Left hindlimb (tissue), 1 donor: ENCODE data around the gene SYNGR2.
"Not testable (repeated sequence)": the region's sequence is repeated elsewhere in the genome, so short reads cannot be mapped to it uniquely, and the experiment has no call there.

Experiments
- DNase-seq: peaks from one replicate; pipeline ENCODE4 v3.0.0-alpha.2; 2018

Gene SYNGR2

DNA sequence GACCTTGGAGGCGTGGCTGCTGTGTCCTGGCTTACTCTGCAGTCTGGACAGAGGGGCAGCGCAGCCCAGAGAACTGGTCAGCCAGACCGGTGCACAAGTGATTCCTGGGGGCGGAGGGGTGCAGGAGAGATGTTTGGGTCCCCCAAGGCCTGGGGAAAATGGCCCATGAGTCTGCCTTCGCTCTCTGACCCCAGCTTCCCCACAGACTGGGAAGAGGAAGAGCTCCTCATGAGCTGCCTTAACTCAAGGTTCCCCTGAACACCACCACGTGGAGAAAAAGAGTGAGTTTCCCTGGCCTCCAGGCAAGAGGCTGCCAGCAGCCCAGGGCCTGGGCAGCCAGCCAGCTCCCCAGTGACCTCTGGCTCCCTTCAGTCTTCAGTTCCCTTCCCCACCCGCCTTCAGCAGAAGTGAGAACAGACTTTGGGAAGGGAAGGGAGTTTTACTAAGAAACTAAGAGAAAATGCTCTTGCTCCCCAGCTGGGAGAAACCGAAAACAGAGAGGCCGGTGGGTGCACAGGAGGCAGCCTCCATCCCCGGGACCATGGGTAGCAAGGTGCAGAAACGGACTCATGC, 24.1 kb upstream of the SYNGR2 start:
- peak; percentile 77 for DNase-seq

DNA sequence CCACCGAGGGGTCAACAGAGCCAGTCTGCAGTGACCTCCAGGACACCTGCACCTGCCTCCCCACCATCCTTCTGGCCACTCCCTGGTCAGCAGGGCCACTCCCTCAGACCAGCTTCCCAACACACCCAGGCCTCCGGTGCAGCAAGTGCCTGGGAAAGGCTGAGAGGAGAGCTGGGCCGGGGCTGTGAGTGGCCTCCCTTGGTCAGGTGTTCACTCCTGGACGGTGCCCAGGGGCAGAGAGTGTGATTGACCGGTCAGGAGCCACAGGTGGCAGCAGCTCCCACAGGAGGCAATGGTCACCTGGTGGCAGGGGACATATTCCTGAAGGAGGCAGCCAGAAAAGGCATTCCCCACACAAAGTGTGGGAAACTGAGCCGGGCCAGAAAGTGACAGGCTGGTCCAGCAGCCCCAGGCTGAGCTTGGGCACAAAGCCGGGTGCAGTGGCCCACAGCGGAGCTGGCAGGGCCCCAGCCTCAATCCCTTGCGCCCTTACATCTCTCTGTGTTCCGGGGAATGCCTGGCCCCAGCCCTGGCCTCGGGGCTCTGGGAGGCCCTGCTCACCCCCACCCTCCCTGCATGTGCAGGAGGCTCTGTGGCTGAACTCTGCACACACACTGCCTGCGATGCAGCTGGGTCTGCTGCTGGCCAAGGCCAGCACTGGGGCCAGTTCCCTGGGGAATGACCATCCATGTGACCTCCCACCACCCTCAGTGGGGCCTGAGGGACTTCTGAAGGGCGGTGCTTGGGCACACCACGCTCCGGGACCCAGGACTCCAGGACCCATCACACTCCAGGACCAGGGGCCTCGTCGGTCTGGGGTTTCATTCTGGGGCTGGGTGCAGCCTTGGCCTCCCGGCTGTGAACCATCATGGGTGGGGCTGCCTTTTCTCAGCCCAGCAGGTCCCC, 23.4 kb upstream of the SYNGR2 start:
- no peak for DNase-seq

DNA sequence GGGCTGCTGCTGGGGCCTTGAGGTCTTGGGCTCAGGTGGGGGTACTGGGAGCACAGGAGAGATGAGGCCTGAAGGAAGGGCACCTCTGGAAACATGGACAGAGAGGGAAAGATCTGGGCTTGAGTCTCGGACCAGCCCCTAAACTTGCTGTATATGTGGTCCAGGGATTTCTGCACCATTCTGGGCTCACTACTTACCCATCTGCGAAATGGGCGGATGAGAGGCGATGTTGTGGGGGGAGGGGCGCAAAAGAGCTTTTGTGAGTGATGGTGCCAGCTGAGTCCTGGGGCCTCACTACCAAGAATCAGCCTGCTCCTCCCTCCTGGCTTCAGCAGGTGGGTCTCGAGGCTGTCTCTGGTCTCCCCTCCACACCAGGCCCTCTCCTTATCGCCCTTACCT, 21.9 kb upstream of the SYNGR2 start:
- DNase-seq: no peak

DNA sequence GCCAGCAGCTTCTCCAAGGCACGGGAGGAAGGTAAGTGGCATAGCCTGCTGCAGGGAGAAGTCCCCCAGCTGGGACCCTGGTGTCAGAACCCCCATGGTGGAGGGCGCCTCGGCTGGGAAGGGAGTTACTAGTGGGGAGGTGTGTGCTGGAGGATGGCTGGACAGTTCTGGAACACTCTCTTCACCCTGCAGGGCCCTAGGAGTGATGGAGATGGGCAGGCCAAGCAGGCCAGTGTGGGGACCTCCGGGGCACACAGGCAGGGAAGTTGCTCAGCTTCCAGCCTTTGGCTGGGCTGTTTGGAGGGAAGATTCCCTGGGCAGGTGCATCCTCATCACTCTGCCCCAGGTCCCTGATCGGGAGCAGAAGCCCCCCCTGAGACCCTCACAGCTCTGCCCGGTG, 21.5 kb upstream of the SYNGR2 start:
- no peak for DNase-seq

DNA sequence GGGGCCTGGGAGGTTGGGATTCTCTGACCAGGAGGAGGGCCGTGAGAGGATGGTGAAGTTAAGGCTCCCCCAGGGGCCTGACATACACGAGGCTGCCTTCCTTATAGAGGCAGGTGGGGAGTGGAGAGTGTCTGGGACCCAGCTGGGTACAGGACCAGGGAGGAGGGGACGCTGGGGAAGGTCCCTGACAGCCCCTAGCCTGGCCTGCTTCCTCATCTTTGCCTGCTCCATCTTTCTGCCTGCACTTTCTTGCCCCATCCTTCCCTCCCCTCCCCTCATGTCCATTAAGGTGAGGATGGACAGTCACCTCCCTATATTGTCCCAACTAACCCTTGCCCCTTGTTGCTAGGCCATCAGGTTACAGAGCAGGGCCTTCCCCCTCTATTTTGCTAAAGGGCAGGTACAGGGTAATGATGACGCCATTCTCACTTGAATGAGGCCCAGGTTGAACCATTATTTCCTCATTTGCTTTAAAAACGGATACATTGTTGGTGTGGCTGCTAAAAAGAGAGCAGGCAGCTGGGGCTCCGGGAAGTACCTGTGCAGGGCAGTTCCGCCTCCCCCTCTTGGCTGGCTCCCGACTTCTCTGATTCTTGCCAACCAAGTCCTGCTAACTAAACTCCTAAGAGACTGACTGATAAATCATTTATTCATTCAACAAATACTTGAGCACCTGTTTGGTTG, 20.9 kb upstream of the SYNGR2 start:
- DNase-seq: no peak

DNA sequence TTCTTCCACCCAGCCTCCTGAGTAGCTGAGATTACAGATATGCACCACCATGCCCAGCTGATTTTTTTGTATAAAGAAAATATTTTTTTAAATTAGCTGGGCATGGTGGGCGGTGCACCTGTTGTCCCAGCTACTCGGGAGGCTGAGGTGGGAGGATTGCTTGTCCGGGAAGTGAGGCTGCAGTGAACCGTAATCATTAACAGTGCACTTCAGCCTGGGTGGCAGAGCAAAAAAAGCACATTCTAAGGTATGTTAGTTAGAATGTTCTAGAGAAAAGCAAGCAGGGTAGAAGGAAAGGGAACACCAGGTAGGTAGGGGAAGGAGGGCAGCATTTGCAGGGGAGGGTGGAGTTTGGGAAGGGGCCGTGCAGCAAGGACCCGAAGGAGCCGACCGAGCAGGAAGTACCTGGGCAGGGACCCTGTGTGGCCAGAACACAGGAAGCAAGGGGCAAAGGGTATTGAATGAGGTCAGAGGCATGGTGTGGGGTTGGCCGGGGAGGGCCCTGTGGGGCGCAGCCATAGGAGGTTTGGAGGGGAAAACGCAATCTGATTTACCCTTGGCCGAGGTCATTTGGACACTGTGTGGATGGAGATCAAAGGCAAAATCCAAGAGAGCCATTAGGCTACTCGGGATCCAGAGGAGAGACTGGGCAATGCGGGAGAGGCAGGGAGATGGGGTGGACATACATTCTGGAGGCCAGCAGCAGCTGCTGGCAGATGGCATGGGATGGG, 19.9 kb upstream of the SYNGR2 start:
- DNase-seq: no peak

DNA sequence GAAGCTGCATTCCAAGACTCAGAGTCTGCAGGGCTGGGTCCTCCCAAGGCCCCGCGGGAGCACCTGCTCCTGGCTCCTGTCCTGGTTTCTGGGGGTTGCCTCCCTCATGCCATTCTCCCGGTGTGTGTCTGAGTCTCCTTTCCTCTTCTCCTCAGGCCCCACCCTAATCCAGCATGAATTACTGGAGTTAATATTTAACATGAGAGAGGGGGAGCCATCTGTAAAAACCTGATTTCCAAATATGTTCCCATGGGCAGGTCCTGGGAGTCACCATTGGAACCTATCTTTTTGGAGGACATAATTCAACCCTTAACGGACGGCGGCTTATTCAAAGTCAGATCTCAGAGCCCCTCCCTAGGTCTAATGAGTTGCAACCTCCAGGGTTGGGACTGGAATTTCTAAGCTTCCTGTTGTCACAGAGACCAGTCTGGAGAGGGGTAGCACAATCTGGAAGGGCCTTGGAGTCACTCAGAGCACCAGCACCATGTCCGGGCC, 16.8 kb upstream of the SYNGR2 start:
- no peak for DNase-seq

DNA sequence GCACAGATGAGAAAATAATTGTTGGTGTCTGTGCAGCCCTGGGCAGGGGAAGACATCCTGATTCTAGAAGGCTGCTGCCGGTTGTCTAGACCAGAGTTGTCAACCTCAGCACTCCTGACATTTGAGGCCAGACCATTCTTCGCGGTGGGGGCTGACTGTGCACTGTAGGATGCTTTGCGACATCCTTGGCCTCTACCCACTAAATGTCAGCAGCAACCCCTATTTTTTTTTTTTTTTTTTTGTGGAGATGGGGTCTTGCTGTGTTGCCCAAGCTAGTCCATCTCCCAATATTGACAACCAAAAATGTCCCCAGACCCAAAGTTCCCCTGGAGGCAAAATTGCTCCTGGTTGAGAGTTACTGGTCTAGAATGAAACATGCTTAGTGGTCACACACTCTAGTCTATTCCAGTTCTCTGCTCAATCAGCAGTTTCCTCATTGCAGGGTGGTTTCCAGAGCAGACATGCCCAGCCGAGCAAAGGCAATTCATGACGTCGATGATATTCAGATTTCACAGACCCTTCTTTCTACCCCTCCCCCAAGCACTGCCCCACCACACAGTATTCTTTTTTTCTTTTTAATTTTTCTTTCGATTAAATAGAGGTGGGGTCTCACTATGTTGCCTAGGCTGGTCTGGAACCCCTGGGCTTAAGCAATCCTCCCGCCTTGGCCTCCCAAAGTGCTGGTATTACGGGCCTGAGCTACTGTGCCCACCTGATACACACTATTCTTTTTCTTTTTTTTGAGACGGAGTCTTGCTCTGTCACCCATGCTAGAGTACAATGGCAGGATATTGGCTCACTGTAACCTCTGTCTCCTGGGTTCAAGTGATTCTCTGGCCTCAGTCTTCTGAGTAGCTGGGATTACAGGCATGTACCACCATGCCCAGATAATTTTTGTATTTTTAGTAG, 13.2 kb upstream of the SYNGR2 start:
- no peak for DNase-seq

DNA sequence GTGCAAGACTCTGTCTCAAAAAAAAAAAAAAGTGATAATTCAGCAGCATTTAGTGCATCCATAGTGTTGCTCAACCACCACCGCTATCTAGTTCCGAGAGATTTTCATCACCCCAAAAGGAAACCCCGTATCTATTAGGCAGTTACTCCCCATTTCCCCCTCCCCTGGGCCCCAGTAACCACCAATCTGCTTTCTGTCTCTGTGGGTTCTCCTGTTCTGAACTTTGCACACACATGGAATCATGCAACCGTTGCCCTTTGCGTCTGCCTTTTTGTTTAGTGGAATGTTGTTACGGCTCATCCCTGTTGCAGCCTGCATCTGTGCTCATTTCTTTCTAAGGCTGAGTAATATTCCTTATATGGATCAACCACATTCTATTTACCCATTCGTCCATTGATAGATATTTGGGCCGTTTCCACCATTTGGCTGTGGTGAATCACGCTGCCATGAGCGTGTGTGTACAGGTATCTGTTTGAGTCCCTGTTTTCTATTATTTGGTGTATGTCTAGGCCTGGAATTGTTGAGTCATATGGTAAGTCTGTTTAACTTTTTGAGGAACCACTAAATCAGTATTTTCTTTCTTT, 8.7 kb upstream of the SYNGR2 start:
- no peak for DNase-seq

DNA sequence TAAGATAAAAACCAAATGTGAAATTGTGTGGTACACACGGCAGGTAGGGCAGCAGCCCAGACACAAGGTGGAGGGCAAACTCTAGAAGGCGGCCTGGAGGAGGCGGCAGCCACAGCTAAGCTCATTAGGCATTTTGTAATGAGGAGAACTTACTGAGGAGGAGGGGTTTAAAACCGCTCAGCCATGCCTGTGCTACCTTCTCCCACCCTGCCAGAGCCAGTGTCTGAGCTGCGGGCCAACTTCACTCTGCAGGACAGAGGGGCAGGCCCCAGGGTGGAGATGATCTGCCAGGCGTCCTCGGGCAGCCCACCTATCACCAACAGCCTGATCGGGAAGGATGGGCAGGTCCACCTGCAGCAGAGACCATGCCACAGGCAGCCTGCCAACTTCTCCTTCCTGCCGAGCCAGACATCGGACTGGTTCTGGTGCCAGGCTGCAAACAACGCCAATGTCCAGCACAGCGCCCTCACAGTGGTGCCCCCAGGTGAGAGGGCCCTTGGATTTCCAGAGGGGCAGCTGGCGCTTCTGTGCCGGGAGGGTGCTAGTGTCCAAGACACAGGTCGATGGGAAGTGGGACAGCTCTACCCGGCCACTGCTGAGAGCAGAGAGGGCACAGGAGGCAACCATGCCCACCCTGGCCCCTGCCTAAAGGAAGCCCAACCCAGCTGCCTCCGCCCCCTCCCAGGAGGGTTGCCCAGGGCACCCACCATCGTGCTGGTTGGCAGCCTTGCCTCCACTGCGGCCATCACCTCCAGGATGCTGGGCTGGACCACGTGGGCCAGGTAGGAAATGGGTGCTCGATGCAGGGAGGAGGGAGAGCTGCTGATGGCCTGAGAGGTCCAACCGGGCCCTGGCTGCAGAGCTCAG, 4.3 kb upstream of the SYNGR2 start:
- no peak for DNase-seq

DNA sequence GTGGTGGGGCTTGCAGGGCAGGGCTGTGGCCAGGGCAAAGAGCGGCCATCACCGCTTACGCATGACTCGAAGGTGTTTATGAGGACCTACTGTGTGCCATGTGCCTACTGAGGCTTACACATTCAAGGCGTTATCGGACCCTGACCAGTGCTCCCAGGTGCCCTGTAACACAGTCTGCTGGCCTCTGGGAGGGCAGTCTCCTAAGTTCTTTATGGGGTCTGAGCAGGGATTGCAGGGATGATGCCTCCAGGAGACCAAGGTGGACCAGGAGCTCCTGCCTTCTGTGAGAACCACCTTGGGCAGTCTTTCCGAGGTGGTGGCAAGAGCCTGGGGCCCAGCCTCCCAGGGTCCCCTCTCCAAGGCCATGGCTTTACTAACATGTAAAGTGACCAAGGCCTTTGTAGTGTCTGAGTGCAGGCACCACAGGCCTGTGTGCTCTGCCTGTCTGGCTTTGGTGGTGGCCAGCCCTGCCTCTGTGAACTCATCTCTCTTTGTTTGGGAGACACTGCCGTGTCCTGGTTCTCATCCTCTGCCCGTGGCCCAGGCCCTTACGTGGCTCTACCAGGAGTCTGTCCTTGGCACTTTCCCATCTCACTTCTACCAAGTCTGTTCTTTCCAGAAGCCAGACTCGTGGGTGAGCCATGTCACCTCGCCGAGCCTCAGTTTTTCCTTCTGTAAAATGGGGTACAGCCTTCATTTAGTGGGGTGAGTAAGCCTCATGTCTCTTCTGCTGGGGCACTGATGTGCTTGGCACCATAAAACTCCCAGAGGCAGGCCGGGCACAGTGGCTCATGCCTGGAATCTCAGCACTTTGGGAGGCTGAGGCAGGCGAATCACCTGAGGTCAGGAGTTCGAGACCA, 3.4 kb upstream of the SYNGR2 start:
- DNase-seq: no peak

DNA sequence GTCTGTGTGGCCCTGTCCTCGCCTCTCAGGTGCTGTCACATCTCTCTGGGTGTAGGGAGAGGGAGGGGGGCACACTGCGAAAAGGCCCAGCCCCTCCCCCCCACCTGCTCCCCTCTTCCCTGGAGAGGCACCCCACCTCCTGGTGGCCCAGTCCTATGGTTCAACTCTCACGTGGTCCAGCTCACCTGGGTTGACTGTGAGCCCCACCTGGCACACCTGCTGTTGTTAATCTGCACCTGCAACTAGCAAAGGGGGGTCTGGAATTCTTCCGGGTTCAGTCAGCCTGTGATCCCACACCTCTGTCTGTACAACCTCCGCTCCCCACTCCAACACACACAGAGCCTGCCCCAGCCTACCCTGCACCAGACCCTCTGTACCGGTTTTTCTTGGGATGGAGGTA, 2.0 kb upstream of the SYNGR2 start:
- no peak for DNase-seq

DNA sequence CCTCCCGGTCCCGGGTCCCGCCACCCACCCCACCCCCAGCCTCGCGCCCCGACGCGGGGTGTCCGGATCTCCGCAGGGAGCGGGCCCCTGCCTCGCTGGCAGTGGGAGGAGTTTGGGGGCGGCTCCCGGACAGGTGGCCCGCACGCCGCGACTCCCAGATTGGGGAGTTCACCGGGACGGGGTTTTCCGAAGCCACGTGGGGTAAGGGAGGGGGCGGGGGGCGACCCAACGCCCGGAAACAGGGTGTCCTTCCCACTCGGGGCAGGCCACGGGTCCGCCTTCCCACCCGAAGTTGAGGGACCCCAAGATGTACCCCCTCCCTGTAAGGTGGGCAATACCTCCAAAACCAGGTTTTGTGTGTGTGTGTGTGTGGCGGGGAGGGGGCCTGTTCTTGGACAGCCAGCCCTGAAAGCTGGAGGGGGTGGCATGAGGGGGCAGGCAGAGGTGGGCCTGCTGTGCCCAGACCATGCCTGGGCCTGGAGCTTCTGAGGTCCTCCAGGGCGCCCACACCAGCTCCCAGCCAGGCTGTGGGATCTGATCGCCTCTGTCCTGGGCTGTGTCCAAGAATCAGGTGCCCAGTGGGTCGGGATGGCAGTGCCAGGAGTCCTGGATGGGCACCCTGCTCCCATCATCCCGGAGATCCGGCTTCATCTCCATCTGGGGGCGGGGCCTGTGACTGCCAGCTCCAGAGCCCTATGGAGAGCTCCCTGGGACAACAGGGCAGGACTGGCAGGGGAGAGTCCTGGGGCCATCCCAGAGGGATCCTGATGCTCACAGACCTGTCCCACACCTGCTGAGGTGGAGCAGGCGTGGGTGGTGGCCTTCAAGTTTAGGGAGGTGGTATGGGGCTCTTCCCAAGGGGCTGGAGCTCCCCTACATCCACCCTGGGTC, 767 bp downstream of the SYNGR2 start:
- no peak for DNase-seq

DNA sequence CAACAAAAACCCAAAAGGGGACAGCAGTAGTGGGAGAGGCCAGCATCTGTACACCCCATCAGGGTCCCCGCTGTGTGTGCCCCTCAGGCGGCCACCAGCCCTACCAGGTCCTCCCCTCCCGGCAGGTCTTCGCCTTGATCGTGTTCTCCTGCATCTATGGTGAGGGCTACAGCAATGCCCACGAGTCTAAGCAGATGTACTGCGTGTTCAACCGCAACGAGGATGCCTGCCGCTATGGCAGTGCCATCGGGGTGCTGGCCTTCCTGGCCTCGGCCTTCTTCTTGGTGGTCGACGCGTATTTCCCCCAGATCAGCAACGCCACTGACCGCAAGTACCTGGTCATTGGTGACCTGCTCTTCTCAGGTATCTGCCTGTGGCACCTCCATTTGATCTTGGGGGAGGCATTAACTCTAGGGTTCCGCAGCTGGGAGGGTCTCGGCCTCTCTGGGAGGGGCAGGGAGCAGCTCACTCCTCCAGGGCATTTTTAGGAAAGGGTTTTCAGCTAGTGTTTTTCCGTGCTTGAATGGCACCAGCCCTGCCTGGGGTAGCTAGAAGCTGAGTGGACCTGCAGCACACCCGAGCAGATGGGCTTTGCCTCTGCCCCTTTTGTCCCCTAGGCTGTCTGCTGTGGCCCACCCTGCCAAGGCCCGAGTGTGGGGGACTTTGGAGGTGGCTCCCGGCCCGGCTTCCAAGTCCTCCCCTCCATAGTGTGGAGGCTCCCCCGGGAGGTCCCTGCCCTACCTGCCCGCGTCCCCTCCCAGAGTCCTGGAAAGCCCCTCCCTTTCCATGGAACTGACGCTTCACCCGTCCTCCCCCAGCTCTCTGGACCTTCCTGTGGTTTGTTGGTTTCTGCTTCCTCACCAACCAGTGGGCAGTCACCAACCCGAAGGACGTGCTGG, 2.6 kb downstream of the SYNGR2 start:
- DNase-seq: no peak

DNA sequence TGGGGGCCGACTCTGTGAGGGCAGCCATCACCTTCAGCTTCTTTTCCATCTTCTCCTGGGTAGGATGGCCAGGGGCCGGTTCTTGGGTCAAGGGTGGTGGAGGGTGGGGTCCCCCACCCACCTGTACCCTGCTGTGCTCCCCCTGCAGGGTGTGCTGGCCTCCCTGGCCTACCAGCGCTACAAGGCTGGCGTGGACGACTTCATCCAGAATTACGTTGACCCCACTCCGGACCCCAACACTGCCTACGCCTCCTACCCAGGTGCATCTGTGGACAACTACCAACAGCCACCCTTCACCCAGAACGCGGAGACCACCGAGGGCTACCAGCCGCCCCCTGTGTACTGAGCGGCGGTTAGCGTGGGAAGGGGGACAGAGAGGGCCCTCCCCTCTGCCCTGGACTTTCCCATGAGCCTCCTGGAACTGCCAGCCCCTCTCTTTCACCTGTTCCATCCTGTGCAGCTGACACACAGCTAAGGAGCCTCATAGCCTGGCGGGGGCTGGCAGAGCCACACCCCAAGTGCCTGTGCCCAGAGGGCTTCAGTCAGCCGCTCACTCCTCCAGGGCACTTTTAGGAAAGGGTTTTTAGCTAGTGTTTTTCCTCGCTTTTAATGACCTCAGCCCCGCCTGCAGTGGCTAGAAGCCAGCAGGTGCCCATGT, 3.3 kb downstream of the SYNGR2 start:
- DNase-seq: not testable (repeated sequence)

DNA sequence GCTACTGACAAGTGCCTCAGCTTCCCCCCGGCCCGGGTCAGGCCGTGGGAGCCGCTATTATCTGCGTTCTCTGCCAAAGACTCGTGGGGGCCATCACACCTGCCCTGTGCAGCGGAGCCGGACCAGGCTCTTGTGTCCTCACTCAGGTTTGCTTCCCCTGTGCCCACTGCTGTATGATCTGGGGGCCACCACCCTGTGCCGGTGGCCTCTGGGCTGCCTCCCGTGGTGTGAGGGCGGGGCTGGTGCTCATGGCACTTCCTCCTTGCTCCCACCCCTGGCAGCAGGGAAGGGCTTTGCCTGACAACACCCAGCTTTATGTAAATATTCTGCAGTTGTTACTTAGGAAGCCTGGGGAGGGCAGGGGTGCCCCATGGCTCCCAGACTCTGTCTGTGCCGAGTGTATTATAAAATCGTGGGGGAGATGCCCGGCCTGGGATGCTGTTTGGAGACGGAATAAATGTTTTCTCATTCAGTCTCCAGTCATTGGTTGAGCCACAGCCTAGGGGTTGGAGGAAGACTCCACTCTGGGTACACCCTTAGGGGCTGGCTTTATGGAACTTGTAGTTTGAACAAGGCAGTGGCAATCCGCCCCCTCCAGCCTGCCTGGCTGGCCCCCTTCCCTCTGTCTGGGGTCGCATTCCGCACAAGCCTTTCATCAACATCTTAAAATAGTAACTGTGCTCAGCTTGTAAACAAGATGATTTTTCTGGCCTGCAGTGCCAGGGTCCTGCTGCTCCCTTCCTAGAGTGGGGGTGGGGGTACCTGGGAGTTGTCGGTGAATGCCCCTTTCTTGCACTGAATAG, 4.1 kb downstream of the SYNGR2 start:
- no peak for DNase-seq
